ENCODE data around the gene RAB4A. TPM values are rescaled to one million over a fixed set of nuclear protein-coding genes. Genes with fewer than 3 reads are reported as not detected.

RAB4A gene
- total RNA-seq, 1 donor from 2014 or later = 63.0 TPM

DNA sequence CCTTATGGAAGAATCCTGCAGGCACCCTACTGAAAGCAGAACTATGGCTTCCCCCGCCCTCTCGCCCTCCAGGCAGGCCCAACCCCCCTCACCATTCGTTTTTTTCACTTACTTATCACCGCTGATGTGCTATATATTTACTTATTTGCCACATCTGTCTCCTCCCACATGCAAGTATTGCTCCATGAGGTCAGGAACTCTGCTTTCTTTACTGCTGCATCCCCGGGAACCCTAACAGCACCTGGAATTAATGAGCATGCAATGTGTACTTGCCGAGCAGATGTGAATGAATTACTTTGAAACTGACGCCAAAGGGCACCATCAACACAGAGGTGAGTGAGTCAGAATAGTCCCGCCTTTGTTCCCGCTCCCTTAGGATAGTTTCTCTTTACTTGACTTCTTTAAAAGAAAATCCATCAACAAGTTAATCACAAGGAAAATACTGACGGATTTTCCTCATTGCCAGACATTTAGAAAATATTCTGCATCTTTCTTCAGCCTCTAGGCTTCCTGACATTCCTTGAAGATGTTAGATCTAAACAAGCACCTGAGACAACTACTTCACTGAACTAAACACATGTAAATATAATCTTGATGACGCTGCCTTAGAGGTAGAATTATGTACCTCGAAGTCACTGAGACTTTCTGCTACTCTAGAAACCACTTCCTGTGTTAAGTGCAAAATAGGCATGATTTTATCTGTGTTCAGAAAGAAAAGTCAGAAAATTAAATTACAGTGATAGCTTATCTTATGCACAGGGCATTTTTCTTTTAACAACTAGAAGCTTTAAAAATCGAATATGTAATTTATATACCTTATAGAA, 17.5 kb upstream of the RAB4A start:
- Mint-ChIP-seq H3K27me3 (ENCODE audit: unreplicated experiment) (peaks cover 3% of the 10 kb centered on the region), H3K27ac (ENCODE audit: unreplicated experiment) (no peak overlapping the region), H3K9me3 (ENCODE audit: unreplicated experiment) (peaks cover 2% of the 10 kb centered on the region), H3K36me3 (ENCODE audit: unreplicated experiment) (no peaks in the 10 kb centered on the region), H3K4me3 (ENCODE audit: unreplicated experiment) (no peak overlapping the region), H3K4me1 (ENCODE audit: low read depth, unreplicated experiment) (peaks cover 8% of the 10 kb centered on the region)
- no peak for DNase-seq
- TF ChIP-seq, protein P1, sequence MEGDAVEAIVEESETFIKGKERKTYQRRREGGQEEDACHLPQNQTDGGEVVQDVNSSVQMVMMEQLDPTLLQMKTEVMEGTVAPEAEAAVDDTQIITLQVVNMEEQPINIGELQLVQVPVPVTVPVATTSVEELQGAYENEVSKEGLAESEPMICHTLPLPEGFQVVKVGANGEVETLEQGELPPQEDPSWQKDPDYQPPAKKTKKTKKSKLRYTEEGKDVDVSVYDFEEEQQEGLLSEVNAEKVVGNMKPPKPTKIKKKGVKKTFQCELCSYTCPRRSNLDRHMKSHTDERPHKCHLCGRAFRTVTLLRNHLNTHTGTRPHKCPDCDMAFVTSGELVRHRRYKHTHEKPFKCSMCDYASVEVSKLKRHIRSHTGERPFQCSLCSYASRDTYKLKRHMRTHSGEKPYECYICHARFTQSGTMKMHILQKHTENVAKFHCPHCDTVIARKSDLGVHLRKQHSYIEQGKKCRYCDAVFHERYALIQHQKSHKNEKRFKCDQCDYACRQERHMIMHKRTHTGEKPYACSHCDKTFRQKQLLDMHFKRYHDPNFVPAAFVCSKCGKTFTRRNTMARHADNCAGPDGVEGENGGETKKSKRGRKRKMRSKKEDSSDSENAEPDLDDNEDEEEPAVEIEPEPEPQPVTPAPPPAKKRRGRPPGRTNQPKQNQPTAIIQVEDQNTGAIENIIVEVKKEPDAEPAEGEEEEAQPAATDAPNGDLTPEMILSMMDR (IDR thresholded peaks at IDR 0.05; ENCODE audit: partially characterized antibody, unreplicated experiment) = no peak

DNA sequence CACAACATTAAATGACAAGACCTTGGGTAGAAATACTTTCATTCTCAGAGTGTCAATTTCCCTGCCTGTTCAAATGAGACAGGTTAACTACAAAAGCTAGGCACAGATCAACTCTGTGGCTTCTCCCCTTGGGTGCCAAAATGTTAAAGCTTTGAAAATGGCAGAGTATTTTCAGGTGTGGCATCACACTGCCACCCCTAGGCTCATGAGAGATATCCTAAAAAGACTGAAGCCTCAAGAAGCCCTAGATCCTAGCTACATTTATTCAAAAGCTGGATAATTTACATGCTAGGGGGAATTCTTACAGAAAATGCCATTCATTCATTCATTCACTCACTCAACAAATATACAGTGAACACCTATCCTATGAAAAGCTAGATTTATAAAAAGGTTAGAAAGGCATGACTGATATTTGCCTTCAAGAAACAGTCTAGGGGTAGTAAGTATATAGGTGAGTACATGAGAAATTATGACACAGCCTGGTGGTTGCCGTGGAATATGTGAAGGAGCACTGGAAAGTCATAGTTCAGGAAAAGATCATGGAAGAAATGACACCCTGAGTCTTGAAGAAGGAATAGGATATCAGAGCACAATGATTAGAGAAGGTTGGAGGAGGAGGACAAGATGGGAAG, 15.9 kb upstream of the RAB4A start:
- H3K27ac Mint-ChIP-seq (ENCODE audit: unreplicated experiment) = no peak overlapping the region
- peaks cover 8% of the 10 kb centered on the region for H3K4me1 Mint-ChIP-seq (ENCODE audit: low read depth, unreplicated experiment)
- H3K9me3 Mint-ChIP-seq (ENCODE audit: unreplicated experiment) = peaks cover 2% of the 10 kb centered on the region
- H3K4me3 Mint-ChIP-seq (ENCODE audit: unreplicated experiment) = no peak overlapping the region
- DNase-seq = no peak
- TF ChIP-seq, protein P1 (IDR thresholded peaks at IDR 0.05; ENCODE audit: partially characterized antibody, unreplicated experiment) = no peak
- no peaks in the 10 kb centered on the region for H3K36me3 Mint-ChIP-seq (ENCODE audit: unreplicated experiment)
- H3K27me3 Mint-ChIP-seq (ENCODE audit: unreplicated experiment) = peaks cover 3% of the 10 kb centered on the region

DNA sequence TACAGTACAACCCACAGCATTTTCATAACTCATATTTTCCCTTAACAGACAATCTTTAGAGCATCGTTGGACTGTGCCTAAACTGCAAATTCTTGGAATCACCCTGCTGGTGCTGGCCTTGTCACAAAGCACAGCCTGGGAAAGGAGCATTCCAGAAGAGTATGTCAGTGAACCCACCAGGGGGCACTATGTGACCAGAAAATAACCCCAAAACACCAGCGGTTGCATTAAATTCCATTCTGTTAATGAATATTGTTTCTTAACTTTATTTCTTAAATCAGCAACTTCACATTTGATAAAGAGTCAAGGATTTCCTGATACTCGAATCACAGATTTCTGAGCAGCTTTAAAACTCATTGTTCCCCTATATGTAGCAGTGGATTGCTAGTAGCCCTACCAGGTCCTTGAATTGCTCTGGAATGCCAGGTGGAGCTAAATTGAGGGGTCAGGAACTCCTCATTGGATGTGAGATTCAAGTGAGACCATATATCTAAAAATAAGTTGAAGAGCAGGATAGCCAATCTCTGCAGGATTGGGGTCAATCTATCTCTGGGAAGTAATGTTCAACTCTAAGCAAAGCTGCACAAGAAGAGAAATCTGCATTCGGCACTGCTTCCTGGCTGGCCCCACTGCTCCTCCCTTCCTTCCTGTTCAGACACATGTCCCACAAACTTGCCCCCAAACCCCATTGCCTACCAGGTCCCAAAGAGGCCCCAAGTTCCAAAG, 12.7 kb upstream of the RAB4A start:
- Mint-ChIP-seq H3K27ac (ENCODE audit: unreplicated experiment) (no peak overlapping the region), H3K36me3 (ENCODE audit: unreplicated experiment) (no peaks in the 10 kb centered on the region), H3K9me3 (ENCODE audit: unreplicated experiment) (peaks cover under 1% of the 10 kb centered on the region), H3K4me1 (ENCODE audit: low read depth, unreplicated experiment) (peaks cover 3% of the 10 kb centered on the region), H3K4me3 (ENCODE audit: unreplicated experiment) (no peak overlapping the region), H3K27me3 (ENCODE audit: unreplicated experiment) (peaks cover 3% of the 10 kb centered on the region)
- TF ChIP-seq, protein P1 (IDR thresholded peaks at IDR 0.05; ENCODE audit: partially characterized antibody, unreplicated experiment) = peak; percentile 89
- DNase-seq = peak; percentile 48

DNA sequence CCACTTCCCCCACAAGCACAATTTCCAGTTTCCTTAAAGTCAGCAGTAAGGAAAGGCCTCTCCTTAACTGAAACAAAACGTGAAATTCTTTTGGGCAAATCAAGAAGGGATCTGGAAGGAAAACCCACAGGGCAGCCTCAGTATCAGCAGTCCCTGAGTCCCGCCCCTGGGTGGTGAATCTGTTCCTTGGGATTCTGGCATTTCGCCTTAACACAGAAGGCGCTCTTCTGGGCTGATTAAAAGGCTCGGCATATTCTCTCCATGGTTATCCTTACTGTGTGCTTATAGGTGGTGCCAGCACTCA, 12.2 kb upstream of the RAB4A start:
- Mint-ChIP-seq H3K9me3 (ENCODE audit: unreplicated experiment) (no peaks in the 10 kb centered on the region), H3K27me3 (ENCODE audit: unreplicated experiment) (peaks cover 3% of the 10 kb centered on the region), H3K36me3 (ENCODE audit: unreplicated experiment) (no peaks in the 10 kb centered on the region), H3K27ac (ENCODE audit: unreplicated experiment) (no peak overlapping the region), H3K4me3 (ENCODE audit: unreplicated experiment) (no peak overlapping the region), H3K4me1 (ENCODE audit: low read depth, unreplicated experiment) (no peaks in the 10 kb centered on the region)
- TF ChIP-seq, protein P1 (IDR thresholded peaks at IDR 0.05; ENCODE audit: partially characterized antibody, unreplicated experiment) = no peak
- no peak for DNase-seq

All from glutamatergic neuron (in vitro differentiated cells).